GM18873 (cell line): ENCODE data around the gene RNF19B.

Source experiments
- ATAC-seq: cut with Tn5 transposase; IDR thresholded peaks from one replicate; pipeline ENCODE4 v1.9.1; 2021; ENCODE audit warnings: mild to moderate bottlenecking, moderate library complexity, moderate number of reproducible peaks; ENCODE audit not compliant: unreplicated experiment, low FRiP score

Gene RNF19B

DNA sequence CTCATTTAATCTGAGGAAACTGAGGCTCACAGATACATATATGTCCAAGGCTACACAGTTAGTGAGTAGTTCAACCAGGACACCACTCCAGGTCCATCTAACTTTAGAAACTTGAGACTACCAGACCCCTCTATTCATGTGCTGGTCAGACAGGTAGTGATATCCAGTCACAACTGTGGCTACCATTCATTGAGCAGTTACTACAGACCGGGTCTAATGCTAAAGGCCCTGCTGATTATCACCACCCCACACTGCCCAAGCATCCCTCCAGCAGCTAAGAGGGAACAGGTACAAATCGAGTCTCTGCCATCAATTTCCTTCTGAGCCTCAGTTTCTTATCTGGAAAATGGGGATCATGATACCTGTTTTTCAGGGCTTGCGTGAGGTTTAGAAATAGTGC, 73.0 kb downstream of the RNF19B start:
- ATAC-seq: no peak

GRCh38 chr1:32891241-32891570, 73.4 kb downstream of the RNF19B start:
- no peak for ATAC-seq

- no peak for ATAC-seq
Observed at GRCh38 chr1:32890516-32891240, 73.9 kb downstream of the RNF19B start.

DNA sequence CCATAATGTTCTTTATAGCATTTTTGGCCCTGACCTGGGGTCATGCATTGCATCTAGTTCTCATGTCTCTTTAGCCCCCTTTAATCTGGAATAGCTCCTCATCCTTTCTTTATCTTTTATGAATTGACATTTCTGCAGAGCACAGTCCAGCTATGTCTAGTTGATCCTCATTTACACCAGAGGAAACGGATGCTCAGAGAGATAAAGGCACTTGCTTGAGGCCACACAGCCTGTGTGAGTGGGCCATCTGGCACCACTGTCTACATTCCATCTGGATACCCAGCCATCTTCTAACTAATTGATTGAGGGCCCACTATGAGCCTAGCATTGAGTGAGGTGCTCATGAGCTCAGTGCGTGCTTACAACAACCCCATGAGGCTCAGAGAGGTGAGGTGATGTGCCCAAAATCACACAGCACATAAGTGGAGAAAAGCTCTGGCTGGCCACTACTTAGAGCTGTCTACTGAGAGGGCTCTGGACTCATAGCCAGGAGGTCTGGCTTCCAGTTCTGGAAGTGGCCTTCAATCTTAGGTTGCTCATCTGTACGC, 74.8 kb downstream of the RNF19B start:
- no peak for ATAC-seq

GRCh38 chr1:32888677-32889420, 75.8 kb downstream of the RNF19B start:
- no peak for ATAC-seq

DNA sequence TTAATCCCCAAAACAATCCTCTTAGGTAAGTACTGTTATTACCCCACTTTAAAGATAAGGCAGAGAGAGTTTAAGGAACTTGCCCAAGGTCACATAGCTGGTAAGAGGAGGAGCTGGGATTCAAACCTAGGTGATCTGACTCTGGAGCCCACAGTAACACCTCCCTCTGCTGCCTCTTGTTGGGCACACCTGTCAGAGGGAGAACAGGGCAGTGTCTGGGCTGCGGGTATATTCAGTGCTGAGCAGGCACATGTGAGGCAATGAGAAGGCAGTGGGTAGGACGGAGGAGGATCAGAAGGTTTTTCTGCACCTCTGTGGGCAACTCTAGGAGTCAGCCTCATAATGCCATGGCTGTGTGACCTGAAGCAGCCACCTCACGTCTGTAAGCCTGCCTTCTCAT, 76.5 kb downstream of the RNF19B start:
- ATAC-seq: no peak

GRCh38 chr1:32887623-32888022, 77.0 kb downstream of the RNF19B start:
- ATAC-seq: no peak

DNA sequence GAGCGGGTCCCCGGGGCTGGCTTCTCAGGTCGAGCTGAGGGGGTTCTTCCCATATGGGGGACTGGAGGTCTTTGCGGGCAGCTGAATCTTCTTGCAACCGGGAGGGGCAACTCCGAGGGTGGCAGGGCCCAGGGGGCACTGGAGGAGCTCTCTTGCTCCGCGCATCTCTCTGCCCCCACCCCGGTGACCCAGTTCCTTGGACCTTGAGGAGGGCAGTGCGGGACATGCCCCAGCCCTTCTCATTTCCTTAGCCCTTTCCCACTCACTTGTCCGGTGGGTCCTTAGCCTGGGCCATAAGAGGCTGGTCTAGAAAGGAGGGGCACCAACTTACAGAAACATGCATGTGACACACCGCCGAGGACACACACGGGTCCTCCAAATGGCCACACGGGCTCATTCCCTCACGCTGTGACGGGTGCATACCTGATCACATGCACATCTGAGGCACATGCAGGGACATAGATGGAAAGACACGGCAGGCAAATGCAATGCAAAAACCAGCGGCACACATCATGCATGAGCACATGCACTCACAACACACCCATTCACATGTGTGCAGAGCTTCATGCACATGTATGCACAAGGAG, 77.7 kb downstream of the RNF19B start:
- ATAC-seq: no peak
